Activated T-helper 1 cell treated with anti-CD3 and anti-CD28 coated beads, Interleukin-12 subunit alpha, Interleukin-12 subunit beta, Interleukin-2, Interleukin-4 antibody, amounts not matched to agents 30 ng/mL and 10 ng/mL and 1 ng/mL, durations not matched to agents 14 hours and 24 hours and 36 hours (primary cell): ENCODE data around the gene IMMP2L. TPM values are rescaled to one million over a fixed set of nuclear protein-coding genes. Genes with fewer than 3 reads are reported as not detected.
A peak's percentile ranks its signal among the peaks of the same experiment; 100 is the strongest.
"Not testable (repeated sequence)": the region's sequence is repeated elsewhere in the genome, so short reads cannot be mapped to it uniquely, and the experiment has no call there.

Experiments used
- DNase-seq: peaks from one replicate; pipeline ENCODE4 v3.0.0; 2021; ENCODE audit warnings: low spot score
- H3K27ac Mint-ChIP-seq: one replicate; pipeline ENCODE4 v1.8.0; 2021; ENCODE audit warnings: mild to moderate bottlenecking, mixed read lengths
- H3K27me3 Mint-ChIP-seq: one replicate; pipeline ENCODE4 v1.8.0; 2022; ENCODE audit warnings: mild to moderate bottlenecking, moderate library complexity, mixed read lengths; ENCODE audit not compliant: insufficient read depth
- H3K36me3 Mint-ChIP-seq: one replicate; pipeline ENCODE4 v1.8.0; 2021; ENCODE audit warnings: low read depth, mixed read lengths
- H3K4me1 Mint-ChIP-seq: one replicate; pipeline ENCODE4 v1.8.0; 2021; ENCODE audit warnings: low read depth, mixed read lengths
- H3K4me3 Mint-ChIP-seq: one replicate; pipeline ENCODE4 v1.8.0; 2021; ENCODE audit warnings: mild to moderate bottlenecking, moderate library complexity, mixed read lengths
- H3K9me3 Mint-ChIP-seq: one replicate; pipeline ENCODE4 v1.8.0; 2021; ENCODE audit warnings: mixed read lengths
- intact Hi-C: fragments of 100-400 bp; cut with micrococcal nuclease; formaldehyde crosslinking; loops from one replicate; pipeline ENCODE4 v1.15.1; 2024
- total RNA-seq: library from RNA; stranded (reverse); gene quantifications from 2 replicates; pipeline ENCODE4 v1.2.3, GENCODE V29; 2022

The IMMP2L gene
- total RNA-seq, 1 donor from 2014 or later, result 11.3 TPM

DNA sequence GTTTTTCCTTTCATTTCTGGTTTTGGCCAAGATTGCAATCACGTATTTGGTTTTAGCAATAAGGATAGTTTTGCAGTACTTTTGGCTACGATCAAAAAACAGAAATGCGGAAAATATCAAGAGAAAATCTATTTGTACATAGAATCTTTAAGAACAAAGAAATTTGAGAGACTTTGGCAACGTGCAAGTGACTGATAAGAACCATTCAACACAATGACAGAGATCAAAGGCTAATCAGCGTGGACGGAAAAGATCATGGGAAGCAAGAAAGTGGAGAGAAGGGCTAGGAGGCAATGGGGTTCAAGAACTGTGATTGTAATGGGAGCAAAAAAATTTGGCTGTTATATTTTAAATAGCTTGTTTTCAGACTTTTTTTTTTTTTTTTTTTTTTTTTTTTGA is 487.5 kb downstream of the IMMP2L start:
- H3K36me3 Mint-ChIP-seq, result peaks cover 11% of the 10 kb centered on the region
- peak overlapping the region; percentile 30 for H3K4me3 Mint-ChIP-seq
- peaks cover 70% of the 10 kb centered on the region for H3K4me1 Mint-ChIP-seq
- DNase-seq, result no peak
- peaks cover 14% of the 10 kb centered on the region for H3K9me3 Mint-ChIP-seq
- no peaks in the 10 kb centered on the region for H3K27me3 Mint-ChIP-seq
- intact Hi-C loops, result loop anchor here (1.0 kb wide), 3 partner anchors 9 to 61 kb away; no protein-coding TSS in a partner anchor
- peak overlapping the region; percentile 90 for H3K27ac Mint-ChIP-seq

DNA sequence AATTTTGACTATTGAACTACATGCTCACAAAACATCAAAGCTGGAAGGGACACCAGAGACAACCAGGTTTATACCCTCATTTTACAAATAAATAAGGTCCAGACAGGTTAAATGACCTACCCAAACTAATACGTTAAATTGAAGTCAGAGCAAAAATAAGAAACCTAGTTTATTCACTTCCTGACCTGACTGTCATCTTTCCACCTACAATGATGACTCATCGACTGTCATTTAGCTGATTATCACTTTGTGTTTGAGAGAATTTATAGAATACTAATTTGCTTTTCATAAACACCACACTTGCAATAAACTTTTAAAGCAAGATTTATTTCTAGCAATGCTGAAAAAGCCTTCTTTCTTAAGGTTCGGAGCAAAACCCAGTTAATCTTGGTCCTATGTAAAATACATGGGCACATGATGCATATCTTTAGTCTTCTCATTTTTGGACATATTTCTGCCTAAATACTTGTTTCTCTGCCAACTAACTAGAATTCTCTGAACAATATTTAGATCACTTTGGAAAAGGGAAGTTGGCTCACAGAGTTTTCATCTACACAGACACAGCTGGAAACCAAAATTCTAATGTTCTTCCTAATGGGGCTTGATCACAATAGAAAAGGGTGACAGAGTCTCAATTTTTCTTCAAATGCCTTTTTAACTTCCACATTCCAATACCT is 488.1 kb downstream of the IMMP2L start:
- intact Hi-C loops, result loop anchor here (1.0 kb wide), 3 partner anchors 9 to 61 kb away; no protein-coding TSS in a partner anchor
- no peak for DNase-seq
- peaks cover 14% of the 10 kb centered on the region for H3K9me3 Mint-ChIP-seq
- no peaks in the 10 kb centered on the region for H3K27me3 Mint-ChIP-seq
- H3K27ac Mint-ChIP-seq, result peak overlapping the region; percentile 90
- H3K4me1 Mint-ChIP-seq, result peaks cover 66% of the 10 kb centered on the region
- H3K4me3 Mint-ChIP-seq, result peak overlapping the region; percentile 53
- peaks cover 11% of the 10 kb centered on the region for H3K36me3 Mint-ChIP-seq

GRCh38 chr7:111072658-111073057 is 489.6 kb downstream of the IMMP2L start:
- intact Hi-C loops, result loop anchor here (2.0 kb wide), 1 partner anchor 14 kb away; no protein-coding TSS in a partner anchor
- not testable (repeated sequence) for H3K27me3 Mint-ChIP-seq

GRCh38 chr7:111071556-111071955 is 490.7 kb downstream of the IMMP2L start:
- H3K4me1 Mint-ChIP-seq, result peaks cover 49% of the 10 kb centered on the region
- no peak overlapping the region for H3K4me3 Mint-ChIP-seq
- H3K27me3 Mint-ChIP-seq, result no peaks in the 10 kb centered on the region
- H3K27ac Mint-ChIP-seq, result no peak overlapping the region
- intact Hi-C loops, result no loop called here
- peaks cover 14% of the 10 kb centered on the region for H3K9me3 Mint-ChIP-seq
- no peak for DNase-seq
- H3K36me3 Mint-ChIP-seq, result peaks cover 11% of the 10 kb centered on the region

More at GRCh38 chr7:111072658-111073057, 489.6 kb downstream of the IMMP2L start:
- not testable (repeated sequence) for H3K4me3 Mint-ChIP-seq, H3K27ac Mint-ChIP-seq, DNase-seq
- Mint-ChIP-seq H3K9me3 (peaks cover 14% of the 10 kb centered on the region), H3K36me3 (peaks cover 11% of the 10 kb centered on the region), H3K4me1 (peaks cover 60% of the 10 kb centered on the region)

DNA sequence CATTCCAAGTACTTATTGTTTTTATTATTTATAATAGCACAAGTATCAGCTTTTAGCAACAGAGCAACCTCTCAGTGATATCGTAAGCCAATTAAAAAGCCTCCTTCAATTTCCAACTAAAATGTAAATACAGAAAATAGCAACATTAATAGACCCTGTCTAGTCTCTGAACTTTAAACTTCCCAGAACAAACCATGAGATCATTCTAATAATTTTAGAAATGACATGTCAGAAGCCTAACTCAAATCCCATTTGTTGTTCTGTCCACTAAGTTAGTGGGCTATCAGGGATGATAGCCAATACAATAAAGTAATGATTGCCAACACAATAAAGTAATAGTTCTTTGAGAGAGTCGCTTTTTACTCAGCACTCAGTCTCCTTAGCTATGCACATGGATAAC is 493.7 kb downstream of the IMMP2L start:
- H3K9me3 Mint-ChIP-seq, result peaks cover 26% of the 10 kb centered on the region
- H3K27me3 Mint-ChIP-seq, result no peaks in the 10 kb centered on the region
- no peak overlapping the region for H3K27ac Mint-ChIP-seq
- intact Hi-C loops, result no loop called here
- DNase-seq, result no peak
- H3K4me1 Mint-ChIP-seq, result peaks cover 22% of the 10 kb centered on the region
- no peak overlapping the region for H3K4me3 Mint-ChIP-seq
- peaks cover 6% of the 10 kb centered on the region for H3K36me3 Mint-ChIP-seq

GRCh38 chr7:111067682-111068081 is 494.6 kb downstream of the IMMP2L start:
- peaks cover 8% of the 10 kb centered on the region for H3K36me3 Mint-ChIP-seq
- H3K4me3 Mint-ChIP-seq, result no peak overlapping the region
- intact Hi-C loops, result no loop called here
- H3K9me3 Mint-ChIP-seq, result peaks cover 26% of the 10 kb centered on the region
- no peak overlapping the region for H3K27ac Mint-ChIP-seq
- DNase-seq, result no peak
- H3K27me3 Mint-ChIP-seq, result no peaks in the 10 kb centered on the region
- peaks cover 13% of the 10 kb centered on the region for H3K4me1 Mint-ChIP-seq

GRCh38 chr7:111067251-111067650 is 495.0 kb downstream of the IMMP2L start:
- peaks cover 12% of the 10 kb centered on the region for H3K4me1 Mint-ChIP-seq
- DNase-seq, result no peak
- no peak overlapping the region for H3K27ac Mint-ChIP-seq
- H3K27me3 Mint-ChIP-seq, result no peaks in the 10 kb centered on the region
- intact Hi-C loops, result no loop called here
- no peak overlapping the region for H3K4me3 Mint-ChIP-seq
- peaks cover 11% of the 10 kb centered on the region for H3K36me3 Mint-ChIP-seq
- H3K9me3 Mint-ChIP-seq, result peaks cover 30% of the 10 kb centered on the region

DNA sequence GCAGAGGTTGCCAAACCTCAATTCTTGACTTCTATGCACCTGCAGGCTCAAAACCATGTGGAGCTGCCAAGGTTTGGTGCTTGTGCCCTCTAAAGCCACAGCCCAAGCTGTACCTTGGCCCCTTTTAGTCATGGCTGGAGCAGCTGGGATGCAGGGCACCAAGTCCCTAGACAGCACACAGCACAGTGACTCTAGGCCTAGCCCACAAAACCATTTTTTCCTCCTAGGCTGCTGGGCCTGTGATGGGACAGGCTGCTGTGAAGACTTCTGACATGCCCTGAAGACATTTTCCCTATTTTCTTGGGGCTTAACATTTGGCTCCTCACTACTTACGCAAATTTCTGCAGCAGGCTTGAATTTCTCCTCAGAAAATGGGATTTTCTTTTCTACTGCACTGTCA is 499.1 kb downstream of the IMMP2L start:
- Mint-ChIP-seq H3K4me1 (peaks cover 6% of the 10 kb centered on the region), H3K27me3 (no peaks in the 10 kb centered on the region), H3K9me3 (peaks cover 44% of the 10 kb centered on the region), H3K27ac (no peak overlapping the region), H3K36me3 (peaks cover 19% of the 10 kb centered on the region), H3K4me3 (no peak overlapping the region)
- intact Hi-C loops, result no loop called here
- DNase-seq, result no peak

- H3K9me3 Mint-ChIP-seq, result peaks cover 33% of the 10 kb centered on the region
- no peak for DNase-seq
- H3K4me1 Mint-ChIP-seq, result peaks cover 19% of the 10 kb centered on the region
- intact Hi-C loops, result loop anchor here (2.0 kb wide), 1 partner anchor 13 kb away; no protein-coding TSS in a partner anchor
- peaks cover 18% of the 10 kb centered on the region for H3K36me3 Mint-ChIP-seq
- no peaks in the 10 kb centered on the region for H3K27me3 Mint-ChIP-seq
- no peak overlapping the region for H3K4me3 Mint-ChIP-seq
- no peak overlapping the region for H3K27ac Mint-ChIP-seq
Measured at GRCh38 chr7:111059833-111060232, 502.5 kb downstream of the IMMP2L start.

DNA sequence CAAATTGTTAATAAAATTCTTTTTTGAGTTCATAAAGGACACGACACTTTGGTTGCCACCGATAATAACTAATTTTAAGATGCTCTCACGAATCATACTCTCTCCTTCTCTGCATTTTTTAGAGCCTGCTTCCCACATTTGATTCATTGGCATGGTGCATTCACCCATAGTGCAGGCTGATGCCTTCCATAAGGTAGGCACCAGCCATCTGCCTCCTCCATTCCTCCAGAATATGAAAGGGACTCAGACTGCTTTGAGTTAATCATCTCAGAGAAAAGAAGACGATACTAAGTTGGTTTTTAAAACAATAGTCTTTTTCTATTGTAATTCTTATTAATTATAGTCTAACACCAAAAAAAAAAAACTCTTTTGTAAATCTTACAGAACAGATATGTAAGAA is 505.2 kb downstream of the IMMP2L start:
- H3K4me3 Mint-ChIP-seq, result no peak overlapping the region
- no peaks in the 10 kb centered on the region for H3K27me3 Mint-ChIP-seq
- no peak for DNase-seq
- peaks cover 7% of the 10 kb centered on the region for H3K36me3 Mint-ChIP-seq
- no peak overlapping the region for H3K27ac Mint-ChIP-seq
- intact Hi-C loops, result no loop called here
- peaks cover 20% of the 10 kb centered on the region for H3K9me3 Mint-ChIP-seq
- H3K4me1 Mint-ChIP-seq, result peaks cover 23% of the 10 kb centered on the region

GRCh38 chr7:111056371-111056770 is 505.9 kb downstream of the IMMP2L start:
- Mint-ChIP-seq H3K27me3 (no peaks in the 10 kb centered on the region), H3K27ac (no peak overlapping the region), H3K4me3 (no peak overlapping the region), H3K4me1 (peaks cover 23% of the 10 kb centered on the region), H3K36me3 (peaks cover under 1% of the 10 kb centered on the region), H3K9me3 (peaks cover 13% of the 10 kb centered on the region)
- DNase-seq, result no peak
- intact Hi-C loops, result no loop called here

- Mint-ChIP-seq H3K36me3 (no peaks in the 10 kb centered on the region), H3K4me1 (peaks cover 23% of the 10 kb centered on the region), H3K4me3 (no peak overlapping the region), H3K27me3 (no peaks in the 10 kb centered on the region), H3K9me3 (peaks cover 8% of the 10 kb centered on the region), H3K27ac (no peak overlapping the region)
- intact Hi-C loops, result no loop called here
- no peak for DNase-seq
Measured at GRCh38 chr7:111053035-111053434, 509.3 kb downstream of the IMMP2L start.

GRCh38 chr7:111051832-111052231 is 510.5 kb downstream of the IMMP2L start:
- H3K4me3 Mint-ChIP-seq, result no peak overlapping the region
- no peak for DNase-seq
- H3K9me3 Mint-ChIP-seq, result peaks cover 8% of the 10 kb centered on the region
- no peak overlapping the region for H3K27ac Mint-ChIP-seq
- H3K36me3 Mint-ChIP-seq, result peaks cover 2% of the 10 kb centered on the region
- intact Hi-C loops, result no loop called here
- H3K27me3 Mint-ChIP-seq, result no peaks in the 10 kb centered on the region
- H3K4me1 Mint-ChIP-seq, result peaks cover 19% of the 10 kb centered on the region
